SIG-M5 treated with dmso at 0.1 percent for 504 hours (cell line): ENCODE results near the gene PEAK3.

Source experiments
- DNase-seq: peaks from one replicate; lab custom pipeline; 2025; ENCODE audit not compliant: unreplicated experiment; lab: John Stamatoyannopoulos, UW

The PEAK3 gene

GRCh38 chr19:2271234-2272103 lies 10.5 kb downstream of the PEAK3 start:
- DNase-seq, result no peak

GRCh38 chr19:2270423-2271233 lies 11.3 kb downstream of the PEAK3 start:
- peak; percentile 94 for DNase-seq

GRCh38 chr19:2270157-2270422 lies 11.9 kb downstream of the PEAK3 start:
- no peak for DNase-seq

GRCh38 chr19:2269244-2270156 lies 12.5 kb downstream of the PEAK3 start:
- peak; percentile 94 for DNase-seq

GRCh38 chr19:2268861-2269243 lies 13.1 kb downstream of the PEAK3 start:
- no peak for DNase-seq

GRCh38 chr19:2268480-2268830 lies 13.5 kb downstream of the PEAK3 start:
- no peak for DNase-seq

- DNase-seq, result peak; percentile 82
Measured at GRCh38 chr19:2266183-2266993, 15.6 kb downstream of the PEAK3 start.

GRCh38 chr19:2261438-2262172 lies 20.4 kb downstream of the PEAK3 start:
- no peak for DNase-seq

- DNase-seq, result no peak
Measured at GRCh38 chr19:2260341-2260805, 21.6 kb downstream of the PEAK3 start.

- no peak for DNase-seq
Measured at GRCh38 chr19:2259336-2259735, 22.6 kb downstream of the PEAK3 start.

GRCh38 chr19:2255982-2256685 lies 25.8 kb downstream of the PEAK3 start, which contains the start of gene JSRP1:
JSRP1 (minus strand) TSS chr19:2256417; CDS start chr19:2255314, 1,103 bp downstream.
- no peak for DNase-seq

- DNase-seq, result no peak
Measured at GRCh38 chr19:2255112-2255845, 26.7 kb downstream of the PEAK3 start.

GRCh38 chr19:2254064-2254872 lies 27.7 kb downstream of the PEAK3 start:
- no peak for DNase-seq

GRCh38 chr19:2253106-2254063 lies 28.6 kb downstream of the PEAK3 start:
- DNase-seq, result no peak

GRCh38 chr19:2252797-2253105 lies 29.2 kb downstream of the PEAK3 start:
- DNase-seq, result no peak

- DNase-seq, result no peak
Measured at GRCh38 chr19:2252055-2252796, 29.7 kb downstream of the PEAK3 start.
